Measurements from ENCODE around the gene DPPA5.
"Not testable (repeated sequence)": the region's sequence is repeated elsewhere in the genome, so short reads cannot be mapped to it uniquely, and the experiment has no call there.

DPPA5 gene, protein sequence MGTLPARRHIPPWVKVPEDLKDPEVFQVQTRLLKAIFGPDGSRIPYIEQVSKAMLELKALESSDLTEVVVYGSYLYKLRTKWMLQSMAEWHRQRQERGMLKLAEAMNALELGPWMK

DNA sequence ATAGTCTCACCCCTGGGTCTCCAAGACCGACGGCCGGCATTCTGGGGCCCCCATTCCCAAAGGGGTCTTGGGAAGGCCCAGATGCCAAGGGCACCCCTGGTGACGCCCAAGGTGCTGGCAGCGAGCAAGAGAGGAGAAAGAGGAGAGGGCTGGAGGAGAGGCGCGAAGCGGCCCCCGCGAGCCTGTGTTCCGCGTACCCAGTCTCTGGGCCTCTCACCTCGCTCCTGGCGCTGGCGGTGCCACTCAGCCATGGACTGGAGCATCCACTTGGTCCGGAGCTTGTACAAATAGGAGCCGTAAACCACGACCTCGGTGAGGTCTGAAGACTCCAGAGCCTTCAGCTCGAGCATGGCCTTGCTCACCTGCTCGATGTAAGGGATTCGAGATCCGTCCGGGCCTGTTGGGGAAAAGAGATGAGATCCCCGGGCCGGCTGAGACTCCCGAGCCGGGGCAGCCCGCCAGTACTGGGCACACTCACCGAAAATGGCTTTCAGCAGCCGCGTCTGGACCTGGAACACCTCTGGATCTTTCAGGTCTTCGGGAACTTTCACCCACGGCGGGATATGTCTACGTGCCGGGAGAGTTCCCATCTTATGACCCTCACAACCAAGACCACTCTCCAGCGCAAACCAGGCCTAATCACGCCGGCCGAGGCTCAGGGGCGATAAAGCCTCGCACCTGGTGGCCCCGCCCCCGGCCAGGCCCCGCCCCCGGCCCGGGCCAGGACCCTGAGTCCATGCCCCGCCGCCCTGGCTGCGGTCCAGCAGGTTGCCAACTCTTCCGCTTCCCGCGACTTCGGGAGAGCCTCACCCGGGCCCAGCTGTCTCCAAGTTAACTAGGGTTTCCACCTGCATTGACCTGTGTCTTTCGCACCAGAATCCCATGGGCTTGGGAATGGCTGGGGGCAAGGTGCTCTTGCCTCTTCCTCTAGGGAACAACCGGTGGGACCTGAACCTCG, at the start of gene DPPA5:
Gene DPPA5 (minus strand): TSS at position 641 of the 958 bp plus-strand sequence. CDS start 51 bp downstream, at position 590.
- no peak for DNase-seq (ENCODE audit: low read depth in 2 of 2)

DNA sequence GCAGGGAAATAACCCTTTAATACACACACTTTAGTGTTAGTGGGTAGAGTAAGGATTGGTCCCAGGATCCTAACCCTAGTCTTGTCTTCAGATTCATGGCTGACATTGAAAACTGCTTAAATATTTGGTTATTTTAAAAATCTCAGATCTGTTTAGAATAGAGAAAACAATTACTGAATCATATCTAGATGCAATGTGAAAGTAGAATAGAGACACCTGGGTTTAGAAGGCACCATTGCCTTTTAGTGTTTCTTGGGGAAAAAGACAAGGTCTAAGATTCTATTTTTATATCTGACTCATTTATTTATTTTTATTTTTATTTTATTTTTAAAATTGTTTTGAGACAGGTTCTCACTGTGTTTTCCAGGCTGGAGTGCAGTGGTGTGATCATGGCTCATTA, 46.6 kb upstream of the DPPA5 start:
- no peak for DNase-seq (ENCODE audit: low read depth in 2 of 2)

DNA sequence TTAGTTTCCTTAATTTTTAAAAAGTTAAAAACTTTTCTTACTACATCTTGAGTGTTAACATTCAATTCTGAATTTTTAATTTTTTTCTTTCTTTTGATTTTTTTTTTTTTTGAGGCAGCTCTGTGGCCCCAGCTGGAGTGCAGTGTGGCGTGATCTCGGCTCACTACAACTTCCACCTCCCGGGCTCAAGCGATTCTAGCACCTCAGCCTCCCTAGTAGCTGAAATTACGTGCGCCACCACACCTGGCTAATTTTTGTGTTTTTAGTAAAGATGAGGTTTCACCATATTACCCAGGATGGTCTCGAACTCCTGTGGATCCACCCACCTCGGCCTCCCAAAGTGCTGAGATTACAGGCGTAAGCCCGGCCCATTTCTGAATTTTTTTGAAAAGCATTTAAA, 41.8 kb upstream of the DPPA5 start:
- DNase-seq (ENCODE audit: low read depth in 2 of 2): no peak

DNA sequence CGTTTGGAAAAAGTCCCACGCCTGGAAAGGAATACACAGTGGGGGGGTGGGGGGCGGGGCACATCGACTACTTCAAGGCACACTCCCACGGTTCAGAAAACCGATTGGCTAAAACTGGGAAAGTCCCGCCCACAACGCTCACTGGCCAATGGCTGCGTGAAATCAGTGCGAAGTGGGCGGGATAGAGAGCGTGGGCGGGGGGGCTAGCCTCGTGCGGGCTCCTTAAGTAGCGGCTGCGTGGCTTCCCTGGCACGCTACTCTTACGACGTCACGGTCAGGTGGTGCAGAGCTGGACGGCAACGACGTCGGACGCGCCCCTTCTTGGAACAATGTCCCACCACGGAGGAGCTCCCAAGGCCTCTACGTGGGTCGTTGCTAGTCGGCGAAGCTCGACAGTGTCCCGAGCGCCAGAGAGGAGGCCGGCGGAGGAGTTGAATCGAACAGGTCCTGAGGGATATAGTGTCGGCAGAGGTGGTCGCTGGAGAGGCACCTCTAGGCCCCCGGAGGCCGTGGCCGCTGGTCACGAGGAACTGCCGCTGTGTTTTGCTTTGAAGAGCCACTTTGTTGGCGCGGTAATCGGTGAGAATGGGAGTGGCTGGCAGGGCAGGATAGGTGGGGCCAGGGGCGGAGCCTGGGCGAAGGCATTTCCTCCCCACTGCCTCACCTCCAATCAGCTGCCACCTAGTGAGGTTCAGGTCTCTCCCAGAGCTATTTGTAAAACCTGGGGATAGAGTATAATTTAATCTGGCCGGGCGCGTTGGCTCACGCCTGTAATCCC, 40.7 kb upstream of the DPPA5 start, which contains the start of gene DDX43:
Gene DDX43 (plus strand): TSS at position 252 of the 778 bp plus-strand sequence. CDS start 78 bp downstream, at position 330.
- DNase-seq (ENCODE audit: low read depth in 2 of 2): peak in 1 of 2 donors; percentile 17

DNA sequence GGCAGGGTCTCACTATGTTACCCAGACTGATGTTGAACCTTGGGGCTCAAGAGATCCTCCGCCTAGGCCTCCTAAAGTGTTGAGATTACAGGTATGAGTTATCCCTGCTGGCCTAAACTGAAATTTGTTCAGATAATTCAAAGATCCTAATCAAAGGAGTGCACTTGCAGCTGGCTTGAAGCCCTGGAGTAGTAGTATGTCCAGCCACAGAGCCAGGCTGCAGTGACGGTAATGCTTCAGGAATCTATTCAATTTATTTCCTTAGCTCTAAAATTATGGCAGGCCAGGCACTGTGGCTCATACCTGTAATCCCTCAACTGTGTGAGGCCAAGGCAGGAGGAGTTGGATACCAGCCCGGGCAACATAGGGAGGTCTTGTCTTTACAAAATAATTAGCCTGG, 39.2 kb upstream of the DPPA5 start:
- DNase-seq (ENCODE audit: low read depth in 2 of 2): no peak

DNA sequence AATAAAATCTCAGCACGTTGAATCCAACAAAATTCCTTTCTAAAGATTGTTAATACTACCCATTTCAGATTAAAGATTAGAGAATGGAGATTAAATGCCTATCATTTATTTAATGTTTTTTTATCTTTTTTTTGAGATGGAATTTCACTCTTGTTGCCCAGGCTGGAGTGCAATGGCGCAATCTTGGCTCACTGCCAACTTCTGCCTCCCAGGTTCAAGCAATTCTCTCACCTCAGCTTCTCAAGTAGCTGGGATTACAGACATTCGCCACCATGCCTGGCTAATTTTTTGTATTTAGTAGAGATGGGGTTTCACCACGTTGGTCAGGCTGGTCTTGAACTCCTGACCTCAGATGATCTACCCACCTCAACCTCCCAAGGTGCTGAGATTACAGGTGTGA, 38.1 kb upstream of the DPPA5 start:
- DNase-seq (ENCODE audit: low read depth in 2 of 2): not testable (repeated sequence)

DNA sequence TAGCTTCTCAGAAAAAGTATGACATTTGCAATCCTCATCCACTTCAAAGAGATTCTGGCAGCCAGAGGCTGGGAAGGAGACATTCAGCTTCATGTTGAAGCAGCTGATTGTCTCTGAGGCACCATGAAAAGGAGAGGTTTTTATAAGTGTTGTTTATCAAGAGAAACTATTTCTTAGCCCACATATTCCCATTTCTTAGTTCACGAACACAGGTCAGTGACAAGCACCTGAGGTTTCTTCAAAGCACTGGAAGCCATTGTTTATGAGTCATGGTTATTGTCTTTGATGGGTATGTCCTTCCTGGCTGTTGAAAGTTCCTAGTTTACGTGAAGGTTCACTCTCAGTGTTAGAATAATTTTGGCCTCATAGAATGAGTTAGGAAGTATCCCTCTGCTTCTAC, 37.6 kb upstream of the DPPA5 start:
- DNase-seq (ENCODE audit: low read depth in 2 of 2): no peak

DNA sequence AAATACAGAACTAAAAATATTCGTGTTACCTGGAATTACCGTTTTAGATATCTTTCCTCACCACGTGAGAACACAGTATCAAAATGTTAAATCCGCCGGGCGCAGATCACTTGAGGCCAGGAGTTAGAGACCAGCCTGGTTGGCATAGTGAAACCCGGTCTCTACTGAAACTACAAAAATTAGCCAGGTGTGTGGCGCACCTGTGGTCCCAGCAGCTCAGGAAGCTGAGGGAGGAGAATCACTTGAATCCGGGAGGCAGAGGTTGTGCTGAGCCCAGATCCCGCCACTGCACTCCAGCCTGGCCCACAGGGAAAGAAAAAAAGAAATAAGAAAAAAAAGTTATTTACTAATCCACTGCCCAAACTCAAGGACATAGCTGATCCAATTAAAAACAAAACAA, 35.8 kb upstream of the DPPA5 start:
- DNase-seq (ENCODE audit: low read depth in 2 of 2): no peak

DNA sequence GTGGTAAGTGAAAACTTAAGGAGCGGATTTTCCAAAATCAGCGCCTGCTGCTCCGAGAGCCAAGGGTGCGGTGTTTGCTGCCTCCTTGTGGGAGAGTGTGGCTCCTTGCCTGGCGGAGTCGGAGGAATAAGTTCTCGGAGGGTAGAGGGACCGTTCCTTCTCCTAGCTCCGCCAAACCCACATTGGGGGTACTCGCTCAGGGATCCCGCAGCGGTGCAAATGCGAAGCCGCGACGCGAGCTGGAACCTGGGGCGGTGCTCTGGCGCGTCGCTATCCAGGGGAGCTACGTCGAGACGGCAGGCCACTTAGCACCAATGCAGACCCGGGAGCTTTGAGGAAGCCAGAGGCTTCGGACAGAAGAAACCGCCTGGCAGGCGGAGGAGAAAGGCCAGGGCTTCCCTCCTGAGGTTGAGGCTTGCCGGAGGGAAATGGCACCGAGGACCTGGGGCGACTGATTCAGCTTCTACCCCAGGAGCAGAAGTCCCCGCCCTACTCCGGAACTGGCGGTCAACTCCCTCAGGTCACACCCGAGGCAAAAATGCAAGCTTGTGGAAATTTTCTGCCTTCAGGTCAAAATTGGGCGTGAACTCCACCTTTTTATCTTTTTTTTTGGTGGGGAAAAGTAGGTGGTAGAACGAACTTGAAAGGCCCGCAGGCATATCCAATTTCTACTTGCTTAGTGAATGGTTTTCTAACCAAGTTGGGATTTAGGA, 34.9 kb upstream of the DPPA5 start:
- DNase-seq (ENCODE audit: low read depth in 2 of 2): peak; percentile 24

DNA sequence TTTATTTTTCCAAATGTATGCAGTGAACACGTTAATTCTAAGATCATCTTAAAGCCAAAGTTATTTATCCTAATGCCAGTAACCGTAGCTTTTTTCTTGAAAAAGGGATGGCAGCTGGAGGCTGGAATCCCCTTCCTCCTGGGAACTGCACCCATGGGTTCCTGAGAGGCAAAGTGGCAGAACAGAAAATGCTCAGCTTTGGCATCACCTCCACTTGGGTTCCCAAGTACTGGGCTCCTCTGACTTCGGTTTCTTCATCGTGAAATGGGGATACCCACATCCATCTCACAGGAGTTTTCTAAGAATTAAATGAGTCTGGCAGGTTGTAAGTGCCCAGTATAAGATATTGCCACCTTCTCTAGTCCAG, 34.3 kb upstream of the DPPA5 start:
- DNase-seq (ENCODE audit: low read depth in 2 of 2): no peak

DNA sequence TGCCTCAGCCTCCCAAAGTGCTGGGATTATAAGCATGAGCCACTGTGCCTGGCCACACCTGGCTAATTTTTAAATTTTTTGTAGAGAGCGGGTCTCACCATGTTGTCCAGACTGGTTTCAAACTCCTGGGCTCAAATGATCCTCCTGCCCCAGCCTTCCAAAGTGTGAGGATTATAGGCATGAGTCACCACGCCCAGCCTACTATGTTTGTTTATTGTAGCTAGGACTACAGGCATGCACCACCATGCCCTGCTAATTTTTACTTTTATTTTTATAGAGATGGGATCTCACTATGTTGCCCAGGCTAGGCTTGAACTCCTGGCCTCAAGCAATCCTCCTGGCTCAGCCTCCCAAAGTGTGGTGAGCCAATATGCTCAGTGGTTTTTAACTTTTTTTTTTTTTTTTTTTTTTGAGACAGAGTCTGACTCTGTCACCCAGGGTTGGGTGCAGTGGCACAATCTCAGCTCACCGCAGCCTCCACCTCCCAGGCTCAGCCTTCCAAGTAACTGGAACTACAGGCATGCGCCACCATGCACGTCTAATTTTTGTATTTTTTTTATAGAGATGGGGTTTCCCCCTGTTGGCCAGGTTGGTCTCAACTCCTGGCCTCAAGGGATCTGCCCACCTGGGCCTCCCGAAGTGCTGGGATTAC, 28.5 kb upstream of the DPPA5 start:
- DNase-seq (ENCODE audit: low read depth in 2 of 2): no peak

DNA sequence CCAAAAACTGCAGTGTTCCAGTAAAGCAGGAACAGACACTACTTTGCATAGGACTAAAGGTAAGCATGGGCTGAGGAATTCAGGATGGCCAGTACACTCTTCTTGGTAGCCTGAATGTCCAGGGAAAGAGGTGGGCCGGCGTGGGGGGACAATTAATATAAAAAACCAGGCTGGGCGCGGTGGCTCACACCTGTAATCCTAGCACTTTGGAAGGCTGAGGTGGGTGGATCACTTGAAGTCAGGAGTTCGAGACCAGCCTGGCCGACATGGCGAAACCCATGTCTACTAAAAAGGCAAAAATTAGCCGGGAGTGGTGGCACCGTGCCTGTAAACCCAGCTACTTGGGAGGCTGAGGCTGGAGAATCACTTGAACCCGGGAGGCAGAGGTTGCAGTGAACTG, 27.5 kb upstream of the DPPA5 start:
- not testable (repeated sequence) for DNase-seq (ENCODE audit: low read depth in 2 of 2)

DNA sequence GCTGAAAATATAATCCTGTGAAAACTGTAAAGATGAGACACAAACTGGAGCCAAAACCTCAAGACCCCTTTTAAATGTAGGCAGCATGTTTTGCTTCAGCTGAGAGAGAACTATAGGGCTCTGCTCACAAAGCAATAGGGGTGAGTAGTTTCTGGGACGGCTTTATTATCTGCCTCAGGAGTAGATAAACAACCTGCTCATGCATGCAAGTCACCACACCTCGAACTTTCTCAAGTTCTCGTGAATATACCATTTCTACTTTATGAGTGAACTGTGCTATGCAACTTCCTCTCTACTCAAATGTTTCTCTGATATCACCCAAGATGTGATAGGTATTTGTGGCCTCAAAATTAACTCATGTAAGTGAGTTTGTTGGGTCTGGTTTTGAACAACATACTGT, 23.1 kb upstream of the DPPA5 start:
- no peak for DNase-seq (ENCODE audit: low read depth in 2 of 2)

DNA sequence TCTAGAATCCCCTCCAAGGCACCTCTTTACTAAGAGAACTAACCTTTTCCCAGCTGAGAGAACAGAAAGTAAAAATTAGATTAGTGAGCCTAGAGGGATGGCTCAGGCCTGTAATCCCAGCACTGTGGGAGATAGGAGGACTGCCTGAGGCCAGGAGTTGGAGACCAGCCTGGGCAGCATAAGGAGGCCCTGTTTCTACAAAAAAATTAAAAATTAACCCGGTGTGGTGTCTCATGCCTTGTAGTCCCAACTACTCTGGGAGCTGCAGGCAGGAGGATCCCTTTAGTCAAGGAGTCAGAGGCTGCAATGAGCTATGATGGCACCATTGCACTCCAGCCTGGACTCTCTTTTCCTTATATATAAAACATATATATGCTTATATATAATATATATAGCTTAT, 21.1 kb upstream of the DPPA5 start:
- no peak for DNase-seq (ENCODE audit: low read depth in 2 of 2)

DNA sequence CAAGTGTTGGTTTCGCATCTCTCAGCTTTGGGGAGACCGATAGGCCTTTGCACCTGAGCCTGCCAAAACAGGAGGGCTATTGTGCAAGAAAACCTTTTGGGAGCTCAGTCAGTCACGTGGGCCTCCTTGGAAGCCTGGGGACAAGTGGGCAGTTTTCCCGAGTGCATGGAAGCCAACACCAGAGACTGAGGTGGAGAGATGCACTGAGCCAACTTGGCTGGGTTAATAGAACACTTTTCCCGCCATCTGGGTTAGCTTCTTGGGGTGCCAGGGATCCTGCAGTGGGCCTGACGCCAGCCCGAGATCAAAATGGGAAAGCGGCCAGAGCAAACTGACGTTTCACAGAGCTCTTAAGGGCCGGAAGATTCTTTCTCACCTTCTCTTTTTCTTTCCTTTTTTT, 18.4 kb upstream of the DPPA5 start:
- DNase-seq (ENCODE audit: low read depth in 2 of 2): no peak

DNA sequence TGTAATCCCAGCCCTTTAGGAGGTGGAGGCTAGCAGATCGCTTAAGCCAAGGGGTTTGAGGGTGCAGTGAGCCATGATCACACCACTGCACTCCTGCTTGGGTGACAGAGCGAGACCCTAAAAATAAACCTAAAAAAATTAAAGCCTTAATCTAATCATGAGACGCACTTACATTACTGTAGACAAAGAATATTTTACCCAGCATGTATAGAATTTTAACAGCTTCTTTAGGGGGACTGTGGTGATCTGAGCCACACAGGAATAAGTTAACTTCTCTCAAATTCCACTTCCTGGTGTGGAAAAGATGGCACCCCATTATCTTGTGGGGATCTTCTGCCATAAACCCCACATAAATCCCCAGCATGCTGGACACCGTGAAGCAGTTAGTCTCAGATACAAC, 17.9 kb upstream of the DPPA5 start:
- DNase-seq (ENCODE audit: low read depth in 2 of 2): no peak

DNA sequence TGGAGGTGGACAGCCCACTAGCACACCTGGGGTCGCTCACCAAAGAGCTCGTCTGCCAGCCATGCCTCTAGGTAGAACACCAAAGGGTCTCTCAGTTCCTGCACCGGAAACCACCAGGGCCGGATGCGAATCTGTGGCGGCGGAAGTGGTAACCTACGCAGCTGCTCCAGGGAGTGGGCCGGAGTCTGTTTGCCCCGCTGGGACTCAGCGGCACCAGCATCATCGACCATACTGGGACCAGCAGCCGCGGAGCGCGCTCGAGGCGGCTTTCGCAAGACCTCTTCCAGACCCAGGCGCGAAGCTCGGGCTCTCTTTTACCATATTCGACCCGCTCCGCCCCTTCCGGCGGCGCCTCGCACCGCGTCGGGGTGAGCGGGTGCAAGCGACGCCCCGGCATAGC, 15.5 kb upstream of the DPPA5 start, which contains the start of gene OOEP:
Gene OOEP (minus strand): TSS at position 335 of the 400 bp plus-strand sequence. CDS start 105 bp downstream, at position 230.
- no peak for DNase-seq (ENCODE audit: low read depth in 2 of 2)

DNA sequence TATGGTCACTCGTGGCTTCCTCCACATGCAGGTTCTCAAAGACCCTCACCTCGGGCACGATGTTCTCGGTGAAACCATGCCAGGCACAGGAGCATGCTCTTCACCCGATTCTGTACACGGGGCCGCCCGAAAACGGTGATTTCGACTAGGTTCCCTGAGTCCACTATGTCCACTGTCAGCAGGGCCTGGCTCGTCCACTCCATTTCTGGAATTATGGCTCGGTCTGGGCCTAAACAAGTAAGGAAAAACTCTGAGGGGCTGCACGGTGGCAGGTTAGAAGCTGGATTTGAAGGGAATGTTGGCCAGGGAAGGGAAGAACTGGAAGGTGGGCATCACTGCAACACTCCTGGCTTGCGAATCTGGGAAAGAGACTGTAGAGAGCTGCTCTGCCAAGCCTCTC, 15.1 kb upstream of the DPPA5 start:
- DNase-seq (ENCODE audit: low read depth in 2 of 2): no peak

DNA sequence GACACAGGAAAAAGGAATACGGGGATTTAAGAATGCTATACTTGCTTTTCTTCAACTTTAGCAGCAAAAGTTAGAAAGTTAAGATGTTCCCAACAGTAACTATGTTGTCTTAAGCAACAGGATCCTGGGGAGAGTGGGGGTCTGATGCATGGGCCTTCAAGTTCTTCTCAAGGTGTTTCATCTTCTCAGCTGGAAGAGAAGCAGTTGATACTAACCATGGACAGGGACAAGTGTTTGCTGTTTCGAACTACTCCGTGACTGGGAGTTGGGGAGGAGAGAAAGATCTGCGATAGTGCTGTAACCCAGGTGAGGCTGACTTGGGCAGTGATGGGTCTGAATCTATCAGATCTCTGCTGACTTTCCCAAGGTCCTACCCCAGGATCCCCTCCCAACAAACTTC, 14.6 kb upstream of the DPPA5 start:
- no peak for DNase-seq (ENCODE audit: low read depth in 2 of 2)

DNA sequence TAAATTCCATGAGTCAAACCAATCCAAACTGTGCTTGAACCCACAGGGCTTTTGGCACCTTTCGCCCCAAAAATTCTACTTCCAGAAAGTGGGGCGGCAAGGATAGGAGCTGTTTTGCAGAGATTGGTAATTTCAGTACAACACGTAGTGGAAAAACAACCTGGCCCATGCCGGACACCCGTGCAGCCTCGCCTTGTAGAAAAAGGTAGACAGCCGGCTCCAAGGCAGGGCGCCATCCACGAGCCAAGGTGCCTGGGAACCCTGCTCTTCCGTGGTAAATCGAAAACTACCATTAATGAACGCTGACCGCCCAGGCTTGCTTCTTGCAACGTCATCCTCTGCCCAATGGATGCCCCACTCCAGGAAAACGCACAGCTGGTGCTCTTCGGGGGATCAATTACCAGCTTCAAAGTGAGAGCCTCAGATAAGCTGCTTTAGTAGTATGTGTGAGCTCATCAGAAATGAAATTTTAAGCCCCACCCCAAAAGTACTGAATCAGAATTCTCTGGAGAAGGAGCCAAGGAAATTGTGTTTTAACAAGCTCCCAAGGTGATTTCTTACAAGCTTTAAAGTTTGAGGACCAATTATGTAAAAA, 13.8 kb upstream of the DPPA5 start:
- no peak for DNase-seq (ENCODE audit: low read depth in 2 of 2)

DNA sequence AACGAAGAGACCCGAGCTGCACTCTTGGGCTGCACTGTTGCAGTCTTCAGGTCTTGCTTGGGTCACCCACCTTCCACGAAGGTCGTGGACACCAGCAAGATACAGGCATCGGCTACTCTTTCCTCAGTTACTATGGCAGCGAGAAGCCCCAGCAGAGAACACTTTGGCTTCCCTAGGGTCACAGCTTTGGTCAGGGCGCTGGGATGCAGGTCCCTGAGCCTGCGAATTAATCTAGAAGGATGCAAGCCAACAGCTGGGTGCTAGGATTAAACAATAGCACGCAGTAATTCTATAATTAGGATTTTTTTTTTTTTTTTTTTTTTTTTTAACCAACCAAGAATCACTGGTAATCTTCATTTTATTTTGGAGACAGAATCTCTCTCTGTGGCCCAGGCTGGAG, 10.5 kb upstream of the DPPA5 start:
- DNase-seq (ENCODE audit: low read depth in 2 of 2): no peak
